H9 (cell line): Measurements from ENCODE around the gene ABCG2. TPM values are rescaled to one million over a fixed set of nuclear protein-coding genes. Genes with fewer than 3 reads are reported as not detected.
"Not testable (repeated sequence)": the region's sequence is repeated elsewhere in the genome, so short reads cannot be mapped to it uniquely, and the experiment has no call there.

Experiments
- DNase-seq: peaks from one replicate; pipeline ENCODE4 v3.0.0-alpha.2; 2017
- H2AFZ ChIP-seq: one replicate; pipeline ENCODE4 v1.6.1; 2013; ENCODE audit warnings: mild to moderate bottlenecking, low read length, control low read depth, moderate library complexity
- H2AK5ac ChIP-seq: 2 replicates; pipeline ENCODE4 v1.6.1; 2013; ENCODE audit warnings: low read length, control low read depth, mixed read lengths; ENCODE audit not compliant: insufficient read length
- H2BK120ac ChIP-seq: one replicate; pipeline ENCODE4 v1.6.1; 2013; ENCODE audit warnings: low read depth, mild to moderate bottlenecking, low read length, control low read depth, inconsistent platforms; ENCODE audit not compliant: poor library complexity, severe bottlenecking
- H2BK12ac ChIP-seq: 2 replicates; pipeline ENCODE4 v1.6.1; 2013; ENCODE audit warnings: low read length, control low read depth, mixed read lengths, low read depth; ENCODE audit not compliant: insufficient read length
- H2BK15ac ChIP-seq: 2 replicates; pipeline ENCODE4 v1.6.1; 2013; ENCODE audit warnings: low read depth, low read length, control low read depth
- H2BK20ac ChIP-seq: one replicate; pipeline ENCODE4 v1.6.1; 2013; ENCODE audit warnings: low read depth, mild to moderate bottlenecking, low read length, control low read depth, inconsistent platforms; ENCODE audit not compliant: poor library complexity, severe bottlenecking
- H2BK5ac ChIP-seq: 2 replicates; pipeline ENCODE4 v1.6.1; 2013; ENCODE audit warnings: low read length, control low read depth, mixed read lengths; ENCODE audit not compliant: insufficient read length
- H3K14ac ChIP-seq: 2 replicates; pipeline ENCODE4 v1.6.1; 2013; ENCODE audit warnings: low read length, control low read depth; ENCODE audit not compliant: insufficient read depth
- H3K18ac ChIP-seq: 2 replicates; pipeline ENCODE4 v1.6.1; 2013; ENCODE audit warnings: low read depth, mild to moderate bottlenecking, mixed read lengths, low read length, control low read depth; ENCODE audit not compliant: insufficient read length
- H3K23ac ChIP-seq: 2 replicates; pipeline ENCODE4 v1.6.1; 2013; ENCODE audit warnings: low read length, control low read depth, mixed read lengths, low read depth; ENCODE audit not compliant: insufficient read length
- H3K23me2 ChIP-seq: 2 replicates; pipeline ENCODE4 v1.6.1; 2013; ENCODE audit warnings: low read depth, mild to moderate bottlenecking, mixed read lengths, low read length, control low read depth; ENCODE audit not compliant: insufficient read length, poor library complexity, severe bottlenecking
- H3K27ac ChIP-seq: 2 replicates; pipeline ENCODE4 v1.5.1; 2013; ENCODE audit warnings: low read length, control low read depth, mixed read lengths, low read depth; ENCODE audit not compliant: insufficient read length
- H3K27me3 ChIP-seq: 2 replicates; pipeline ENCODE4 v1.6.1; 2013; ENCODE audit warnings: low read length, control low read depth, inconsistent platforms; ENCODE audit not compliant: insufficient read depth
- H3K4ac ChIP-seq: 2 replicates; pipeline ENCODE4 v1.6.1; 2013; ENCODE audit warnings: low read depth, mild to moderate bottlenecking, control low read depth, inconsistent platforms, low read length, moderate library complexity
- H3K4me1 ChIP-seq: 2 replicates; pipeline ENCODE4 v1.6.1; 2013; ENCODE audit warnings: low read length, control low read depth, inconsistent platforms; ENCODE audit not compliant: insufficient read depth
- H3K4me2 ChIP-seq: 2 replicates; pipeline ENCODE4 v1.6.1; 2013; ENCODE audit warnings: low read length, control low read depth, mixed read lengths; ENCODE audit not compliant: insufficient read length, insufficient read depth
- H3K56ac ChIP-seq: 2 replicates; pipeline ENCODE4 v1.6.1; 2013; ENCODE audit warnings: low read depth, mild to moderate bottlenecking, mixed read lengths, low read length, control low read depth; ENCODE audit not compliant: insufficient read length
- H3K79me1 ChIP-seq: 2 replicates; pipeline ENCODE4 v1.6.1; 2013; ENCODE audit warnings: low read depth, mild to moderate bottlenecking, moderate library complexity, low read length, control low read depth, inconsistent platforms; ENCODE audit not compliant: insufficient read depth, poor library complexity, severe bottlenecking
- H3K79me2 ChIP-seq: 2 replicates; pipeline ENCODE4 v1.6.1; 2013; ENCODE audit warnings: low read length, control low read depth, inconsistent platforms; ENCODE audit not compliant: insufficient read depth
- H3K9ac ChIP-seq: 2 replicates; pipeline ENCODE4 v1.6.1; 2013; ENCODE audit warnings: low read length, control low read depth, mixed read lengths; ENCODE audit not compliant: insufficient read length; ENCODE audit errors: extremely low read depth
- H3K9me3 ChIP-seq: one replicate; pipeline ENCODE4 v1.6.1; 2013; ENCODE audit warnings: low read depth, low read length, inconsistent platforms; ENCODE audit not compliant: control insufficient read depth
- H3T11ph ChIP-seq: one replicate; pipeline ENCODE4 v1.6.1; 2013; ENCODE audit warnings: mild to moderate bottlenecking, low read length, control low read depth, inconsistent platforms
- H4K20me1 ChIP-seq: one replicate; pipeline ENCODE4 v1.6.1; 2013; ENCODE audit not compliant: control insufficient read depth, insufficient read length, insufficient read depth
- H4K5ac ChIP-seq: 2 replicates; pipeline ENCODE4 v1.6.1; 2013; ENCODE audit warnings: low read depth, mild to moderate bottlenecking, mixed read lengths, low read length, control low read depth; ENCODE audit not compliant: insufficient read length
- H4K8ac ChIP-seq: replicated peaks from 2 replicates; pipeline ENCODE4 v1.6.1; 2013; ENCODE audit warnings: low read length, control low read depth, mixed read lengths, low read depth; ENCODE audit not compliant: insufficient read length
- H4K91ac ChIP-seq: 2 replicates; pipeline ENCODE4 v1.6.1; 2013; ENCODE audit warnings: low read depth, mild to moderate bottlenecking, moderate library complexity, mixed read lengths, low read length, control low read depth; ENCODE audit not compliant: insufficient read length
- H3K27ac Mint-ChIP-seq, 3 experiments: 2 replicates in 2 of 3; 3 replicates in 1 of 3; pipeline ENCODE4 v1.8.0; 2020 to 2021; ENCODE audit warnings: mixed read lengths in 3 of 3, mild to moderate bottlenecking in 1 of 3, moderate library complexity in 1 of 3
- H3K27me3 Mint-ChIP-seq: 2 replicates; pipeline ENCODE4 v1.8.0; 2021; ENCODE audit warnings: low read depth, mild to moderate bottlenecking, moderate library complexity, mixed read lengths
- H3K36me3 Mint-ChIP-seq, 3 experiments: 2 replicates in 2 of 3; 3 replicates in 1 of 3; pipeline ENCODE4 v1.8.0; 2020 to 2021; ENCODE audit warnings: low read depth in 3 of 3, mixed read lengths in 3 of 3; ENCODE audit not compliant: insufficient read depth in 1 of 3
- H3K4me1 Mint-ChIP-seq, 2 experiments: 2 replicates each; pipeline ENCODE4 v1.8.0; 2020; ENCODE audit warnings: mixed read lengths in 2 of 2
- H3K4me3 Mint-ChIP-seq, 2 experiments: 2 replicates in 1 of 2; 3 replicates in 1 of 2; pipeline ENCODE4 v1.8.0; 2020 to 2021; ENCODE audit warnings: mild to moderate bottlenecking in 2 of 2, mixed read lengths in 2 of 2, moderate library complexity in 1 of 2
- H3K9me3 Mint-ChIP-seq, 2 experiments: 2 replicates in 1 of 2; 3 replicates in 1 of 2; pipeline ENCODE4 v1.8.0; 2020; ENCODE audit warnings: mild to moderate bottlenecking in 2 of 2, mixed read lengths in 2 of 2, moderate library complexity in 1 of 2
- CTCF ChIP-seq: fragments of 200-600 bp; sonication (generic); conservative IDR thresholded peaks from 3 replicates; pipeline ENCODE4 v1.8.0; 2021; ENCODE audit warnings: antibody characterized with exemption, mild to moderate bottlenecking
- WGBS: extraction: QIAGEN DNeasy Blood & Tissue Kit; methylation state at CpG from one replicate; pipeline ENCODE4 v1.1.7; 2013; ENCODE audit warnings: missing lambda C conversion rate, low lambda C conversion rate, mixed read lengths; ENCODE audit not compliant: insufficient read length; ENCODE audit errors: extremely low coverage; 5-methylcytosine and 5-hydroxymethylcytosine counted together
- total RNA-seq: library from RNA; stranded (reverse); gene quantifications from 2 replicates; pipeline ENCODE4 v1.2.1, GENCODE V29; 2021

The ABCG2 gene
- total RNA-seq, 1 experiment from 2014 or later, result 1.5 TPM

DNA sequence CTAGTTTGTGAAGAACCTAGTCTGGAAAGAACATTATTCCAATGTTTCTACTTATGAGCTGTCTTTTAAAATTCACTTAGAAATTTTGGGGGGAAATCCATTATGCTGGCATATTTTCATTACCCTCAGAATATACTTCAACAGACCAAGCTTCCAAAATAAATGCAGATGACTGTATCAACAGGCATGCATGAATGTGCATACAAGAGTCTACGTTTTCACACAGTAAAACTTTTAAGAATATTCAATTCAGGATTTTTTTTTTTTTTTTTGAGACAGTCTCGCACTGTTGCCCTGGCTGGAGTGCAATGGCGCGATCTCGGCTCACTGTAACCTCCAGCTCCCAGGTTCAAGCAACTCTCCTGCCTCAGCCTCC is 49.7 kb downstream of the ABCG2 start:
- no peaks in the 10 kb centered on the region for H3K79me1 ChIP-seq
- no peak for TF ChIP-seq CTCF

GRCh38 chr4:88108108-88108465 is 50.4 kb downstream of the ABCG2 start:
- H3K9me3 Mint-ChIP-seq, H3K4me3 Mint-ChIP-seq, H3K27ac Mint-ChIP-seq: not testable (repeated sequence)

More for the DNA sequence above, 49.7 kb downstream of the ABCG2 start:
- H3K27me3 Mint-ChIP-seq, result no peaks in the 10 kb centered on the region
- H3K36me3 Mint-ChIP-seq, result no peaks in the 10 kb centered on the region
- H3K27ac ChIP-seq, result no peak overlapping the region
- no peak overlapping the region for H3K9ac ChIP-seq
- no peaks in the 10 kb centered on the region for H3K27me3 ChIP-seq
- no peak overlapping the region for H3T11ph ChIP-seq
- no peak overlapping the region for H2BK120ac ChIP-seq
- no peak overlapping the region for H3K4ac ChIP-seq
- no peak overlapping the region for H2BK5ac ChIP-seq
- no peaks in the 10 kb centered on the region for H3K4me1 ChIP-seq
- 0 out of 4 replicates have a peak, but pooled peaks cover 0 to 5% of the 10 kb centered on the region in 2 experiments for H3K4me1 Mint-ChIP-seq
- H4K91ac ChIP-seq, result no peak overlapping the region
- no peak overlapping the region for H3K18ac ChIP-seq
- no peak overlapping the region for H2BK12ac ChIP-seq
- no peaks in the 10 kb centered on the region for H3K79me2 ChIP-seq
- no peak overlapping the region for H2BK15ac ChIP-seq
- H4K5ac ChIP-seq, result no peak overlapping the region
- H3K23ac ChIP-seq, result no peak overlapping the region
- WGBS, result no CpG with 5 or more reads among the region's 5 CpGs
- no peaks in the 10 kb centered on the region for H3K23me2 ChIP-seq
- H3K9me3 Mint-ChIP-seq, result no peaks in the 10 kb centered on the region
- no peak overlapping the region for H3K27ac Mint-ChIP-seq
- H2BK20ac ChIP-seq, result no peak overlapping the region
- H2AFZ ChIP-seq, result no peak overlapping the region
- H4K20me1 ChIP-seq, result no peaks in the 10 kb centered on the region
- H4K8ac ChIP-seq, result no peak overlapping the region
- H2AK5ac ChIP-seq, result no peak overlapping the region
- no peak overlapping the region for H3K56ac ChIP-seq
- no peak for DNase-seq
- no peak overlapping the region for H3K4me2 ChIP-seq
- no peak overlapping the region for H3K4me3 Mint-ChIP-seq
- H3K9me3 ChIP-seq, result no peaks in the 10 kb centered on the region
- H3K14ac ChIP-seq, result no peak overlapping the region

More at GRCh38 chr4:88108108-88108465, 50.4 kb downstream of the ABCG2 start:
- H3K4me1 Mint-ChIP-seq, H3K18ac ChIP-seq, H3K4me1 ChIP-seq, H2AFZ ChIP-seq, H2BK5ac ChIP-seq, H3K9ac ChIP-seq, H3K4me2 ChIP-seq, H2BK120ac ChIP-seq, H3K36me3 Mint-ChIP-seq, H3K56ac ChIP-seq, H3K9me3 ChIP-seq, H2AK5ac ChIP-seq, H2BK20ac ChIP-seq, H4K5ac ChIP-seq, H4K20me1 ChIP-seq, H3K14ac ChIP-seq, H3K27ac ChIP-seq, H2BK12ac ChIP-seq, H4K91ac ChIP-seq, H3T11ph ChIP-seq, H3K23me2 ChIP-seq, DNase-seq, H2BK15ac ChIP-seq, H3K27me3 ChIP-seq, H3K4ac ChIP-seq, H3K23ac ChIP-seq, H3K79me1 ChIP-seq, H3K27me3 Mint-ChIP-seq, H4K8ac ChIP-seq, H3K79me2 ChIP-seq: not testable (repeated sequence)
- WGBS, result no CpG with 5 or more reads among the region's 7 CpGs
